ENCODE data around the gene PANX1. TPM values are rescaled to one million over a fixed set of nuclear protein-coding genes. Genes with fewer than 3 reads are reported as not detected.

PANX1 gene
- total and polyA plus RNA-seq, 2 donors (not counting 1 experiment from before 2014, with no cell fraction given) = 51.7 to 54.5 TPM

DNA sequence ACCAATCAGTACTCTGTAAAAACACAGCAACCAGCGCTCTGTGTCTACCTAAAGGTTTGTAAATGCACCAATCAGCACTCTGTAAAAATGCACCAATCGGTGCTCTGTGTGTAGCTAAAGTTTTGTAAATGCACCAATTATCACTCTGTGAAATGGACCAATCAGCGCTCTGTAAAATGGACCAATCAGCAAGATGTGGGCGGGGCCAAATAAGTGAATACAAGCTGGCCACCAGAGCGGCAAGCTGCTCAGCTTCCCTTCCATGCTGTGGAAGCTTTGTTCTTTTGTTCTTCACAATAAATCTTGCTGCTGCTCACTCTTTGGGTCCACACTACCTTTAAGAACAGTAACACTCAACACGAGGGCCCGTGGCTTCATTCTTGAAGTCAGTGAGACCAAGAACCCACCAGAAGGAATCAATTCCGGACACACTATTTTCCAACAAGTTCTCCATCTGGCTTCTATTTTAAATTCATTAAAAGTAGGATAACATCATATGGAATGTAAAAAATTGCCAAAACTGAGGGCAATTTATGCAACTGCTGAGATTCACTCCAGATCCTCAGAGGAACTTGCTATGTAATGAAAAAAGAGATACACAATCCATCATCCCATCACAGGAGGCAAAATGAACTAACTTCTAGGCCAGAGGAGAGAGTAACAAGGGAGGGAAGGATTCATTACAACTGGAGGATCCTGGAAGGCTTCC is 3.1 kb upstream of the PANX1 start:
- Histone ChIP-seq H3K4me3 (replicated peaks in 1 of 4; ENCODE audit: control extremely low read depth in 1 of 4, insufficient read depth in 1 of 4, low read depth in 3 of 4, low read length in 4 of 4) (no peak overlapping the region), H3K9me3 (ENCODE audit: control insufficient read depth, insufficient read depth, low read depth, low read length) (no peaks in the 10 kb centered on the region), H4K20me1 (ENCODE audit: control insufficient read depth, extremely low read depth, insufficient read depth, low read length) (no peaks in the 10 kb centered on the region), H3K79me2 (ENCODE audit: control insufficient read depth, insufficient read depth, low read length) (peaks cover 17% of the 10 kb centered on the region), H3K4me2 (ENCODE audit: extremely low read depth, insufficient read depth, low read length) (no peak overlapping the region), H3K27ac (ENCODE audit: insufficient read depth, low read length) (no peak overlapping the region), H3K36me3 (ENCODE audit: control insufficient read depth, insufficient read depth, low read length) (no peaks in the 10 kb centered on the region), H3K27me3 (ENCODE audit: control insufficient read depth, insufficient read depth, low read length) (no peaks in the 10 kb centered on the region), H3K9ac (ENCODE audit: insufficient read depth, low read length) (no peak overlapping the region), H2AFZ (ENCODE audit: low read length) (no peak overlapping the region), H3K4me1 (ENCODE audit: control insufficient read depth, extremely low read depth, insufficient read depth, low read length) (peaks cover 2% of the 10 kb centered on the region)
- no peak for DNase-seq (ENCODE audit: low read depth in 2 of 2)
- TF ChIP-seq EZH2 (IDR thresholded peaks at IDR 0.05; ENCODE audit: low read length, missing control alignments) (no peak), CTCF (conservative IDR thresholded peaks at IDR 0.05 in 1 of 2, IDR thresholded peaks at IDR 0.05 in 1 of 2; ENCODE audit: low read depth in 1 of 2, low read length in 2 of 2) (no peak)

DNA sequence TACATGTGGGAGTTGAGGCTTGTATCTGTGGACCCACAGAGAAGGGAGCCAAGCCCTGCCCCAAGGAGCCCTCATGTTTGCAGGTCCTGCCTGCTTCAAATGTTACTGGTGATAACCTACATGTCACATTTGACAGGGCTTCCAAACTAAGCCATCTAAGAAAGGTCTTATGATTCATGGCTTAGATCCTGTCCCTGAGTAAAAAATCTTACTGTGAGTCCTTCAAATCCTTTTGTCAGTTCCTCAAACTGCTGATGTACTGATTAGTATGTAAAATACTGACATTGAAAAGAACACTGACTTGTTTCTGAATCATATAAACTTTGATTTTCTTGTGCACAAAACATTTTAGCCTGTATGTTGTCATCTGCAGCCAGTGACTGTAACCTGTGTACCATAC is 1.0 kb upstream of the PANX1 start:
- Histone ChIP-seq H3K4me1 (ENCODE audit: control insufficient read depth, extremely low read depth, insufficient read depth, low read length) (peaks cover 9% of the 10 kb centered on the region), H3K9me3 (ENCODE audit: control insufficient read depth, insufficient read depth, low read depth, low read length) (no peaks in the 10 kb centered on the region), H3K27me3 (ENCODE audit: control insufficient read depth, insufficient read depth, low read length) (no peaks in the 10 kb centered on the region), H2AFZ (ENCODE audit: low read length) (no peak overlapping the region), H3K9ac (ENCODE audit: insufficient read depth, low read length) (no peak overlapping the region), H3K79me2 (ENCODE audit: control insufficient read depth, insufficient read depth, low read length) (peaks cover 38% of the 10 kb centered on the region), H4K20me1 (ENCODE audit: control insufficient read depth, extremely low read depth, insufficient read depth, low read length) (no peaks in the 10 kb centered on the region), H3K36me3 (ENCODE audit: control insufficient read depth, insufficient read depth, low read length) (no peaks in the 10 kb centered on the region), H3K4me3 (replicated peaks in 1 of 4; ENCODE audit: control extremely low read depth in 1 of 4, insufficient read depth in 1 of 4, low read depth in 3 of 4, low read length in 4 of 4) (peak overlapping the region; percentile 55 to 88 (median 80)), H3K27ac (ENCODE audit: insufficient read depth, low read length) (peak overlapping the region; percentile 96), H3K4me2 (ENCODE audit: extremely low read depth, insufficient read depth, low read length) (peak overlapping the region; percentile 92)
- DNase-seq (ENCODE audit: low read depth in 2 of 2) = no peak
- TF ChIP-seq CTCF (conservative IDR thresholded peaks at IDR 0.05 in 1 of 2, IDR thresholded peaks at IDR 0.05 in 1 of 2; ENCODE audit: low read depth in 1 of 2, low read length in 2 of 2) (no peak), EZH2 (IDR thresholded peaks at IDR 0.05; ENCODE audit: low read length, missing control alignments) (no peak)

- Histone ChIP-seq H3K9ac (ENCODE audit: insufficient read depth, low read length) (peak overlapping the region; percentile 92), H3K4me1 (ENCODE audit: control insufficient read depth, extremely low read depth, insufficient read depth, low read length) (peaks cover 11% of the 10 kb centered on the region), H3K4me3 (replicated peaks in 1 of 4; ENCODE audit: control extremely low read depth in 1 of 4, insufficient read depth in 1 of 4, low read depth in 3 of 4, low read length in 4 of 4) (peak overlapping the region; percentile 55 to 88 (median 80)), H3K4me2 (ENCODE audit: extremely low read depth, insufficient read depth, low read length) (peak overlapping the region; percentile 92), H3K36me3 (ENCODE audit: control insufficient read depth, insufficient read depth, low read length) (no peaks in the 10 kb centered on the region), H3K27me3 (ENCODE audit: control insufficient read depth, insufficient read depth, low read length) (no peaks in the 10 kb centered on the region), H3K79me2 (ENCODE audit: control insufficient read depth, insufficient read depth, low read length) (peaks cover 44% of the 10 kb centered on the region), H4K20me1 (ENCODE audit: control insufficient read depth, extremely low read depth, insufficient read depth, low read length) (no peaks in the 10 kb centered on the region), H2AFZ (ENCODE audit: low read length) (peak overlapping the region; percentile 62), H3K27ac (ENCODE audit: insufficient read depth, low read length) (peak overlapping the region; percentile 96), H3K9me3 (ENCODE audit: control insufficient read depth, insufficient read depth, low read depth, low read length) (no peaks in the 10 kb centered on the region)
- DNase-seq (ENCODE audit: low read depth in 2 of 2) = no peak
- no peak for TF ChIP-seq EZH2 (IDR thresholded peaks at IDR 0.05; ENCODE audit: low read length, missing control alignments)
- no peak for TF ChIP-seq CTCF (conservative IDR thresholded peaks at IDR 0.05 in 1 of 2, IDR thresholded peaks at IDR 0.05 in 1 of 2; ENCODE audit: low read depth in 1 of 2, low read length in 2 of 2)
These were observed 323 bp upstream of the PANX1 start for GRCh38 chr11:94128291-94128745.
